ENCODE results near the gene CCDC70. TPM values are rescaled to one million over a fixed set of nuclear protein-coding genes. Genes with fewer than 3 reads are reported as not detected.
A peak's percentile ranks its signal among the peaks of the same experiment; 100 is the strongest.

CCDC70 gene
- total RNA-seq, 1 experiment from 2014 or later = not detected

DNA sequence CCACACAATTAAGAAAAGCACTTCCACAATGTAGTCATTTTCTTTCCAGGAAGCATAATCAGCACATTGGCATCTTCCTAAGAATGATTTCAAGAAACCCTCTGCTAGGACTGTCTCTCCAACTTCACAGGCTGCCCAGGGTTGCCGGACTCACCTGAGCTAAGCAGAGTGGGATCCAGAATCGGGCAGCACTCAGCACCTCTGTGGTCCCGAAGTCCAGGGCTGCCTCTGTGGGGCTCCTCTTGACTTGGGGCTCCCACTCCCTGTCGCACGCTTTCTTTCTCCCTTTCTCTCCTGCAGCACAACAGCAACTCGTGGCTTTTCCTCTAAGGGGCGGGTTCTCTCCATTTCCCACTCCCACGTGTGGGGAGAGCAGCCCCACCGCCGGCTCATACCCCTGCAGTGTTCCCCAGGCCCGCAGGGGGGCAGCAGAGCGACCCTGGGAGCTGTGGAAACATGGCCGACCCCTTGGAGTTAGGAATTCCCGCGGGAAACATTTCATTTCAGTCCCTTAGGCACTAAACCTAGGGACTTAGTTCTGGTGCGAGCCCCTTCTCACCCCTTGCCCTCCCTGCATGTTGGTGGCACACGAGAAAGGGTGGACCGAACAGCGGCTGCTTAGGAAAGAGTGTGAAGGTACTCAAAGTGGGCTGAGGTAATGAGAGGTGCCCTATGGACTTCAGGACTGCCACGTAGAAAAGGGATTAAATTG is 16.8 kb upstream of the CCDC70 start, which contains the start of gene TMEM272:
TMEM272 (minus strand) TSS at position 316 of the 712 bp plus-strand sequence. CDS start 6,647 bp downstream, outside the sequence.
- Histone ChIP-seq H3K9me3 (no peaks in the 10 kb centered on the region), H3K27me3 (peaks cover 16% of the 10 kb centered on the region), H3K4me3 (peak within 1 kb of the TSS; percentile 24), H3K36me3 (no peaks in the 10 kb centered on the region)
- DNase-seq = peak; percentile 60

- no peak for DNase-seq
- H3K27me3 ChIP-seq = peaks cover 16% of the 10 kb centered on the region
- H3K4me3 ChIP-seq = no peak overlapping the region; the same call in 1 of the 2 replicates
- no peaks in the 10 kb centered on the region for H3K9me3 ChIP-seq
- no peaks in the 10 kb centered on the region for H3K36me3 ChIP-seq
Measured at GRCh38 chr13:51845574-51846318, 16.0 kb upstream of the CCDC70 start.

GRCh38 chr13:51846756-51847155 is 15.0 kb upstream of the CCDC70 start:
- DNase-seq = no peak
- Histone ChIP-seq H3K9me3 (no peaks in the 10 kb centered on the region), H3K36me3 (no peaks in the 10 kb centered on the region), H3K27me3 (peaks cover 15% of the 10 kb centered on the region), H3K4me3 (no peak overlapping the region)

GRCh38 chr13:51848674-51849073 is 13.1 kb upstream of the CCDC70 start:
- Histone ChIP-seq H3K4me3 (no peak overlapping the region), H3K9me3 (no peaks in the 10 kb centered on the region), H3K27me3 (peaks cover 8% of the 10 kb centered on the region), H3K36me3 (no peaks in the 10 kb centered on the region)
- no peak for DNase-seq

DNA sequence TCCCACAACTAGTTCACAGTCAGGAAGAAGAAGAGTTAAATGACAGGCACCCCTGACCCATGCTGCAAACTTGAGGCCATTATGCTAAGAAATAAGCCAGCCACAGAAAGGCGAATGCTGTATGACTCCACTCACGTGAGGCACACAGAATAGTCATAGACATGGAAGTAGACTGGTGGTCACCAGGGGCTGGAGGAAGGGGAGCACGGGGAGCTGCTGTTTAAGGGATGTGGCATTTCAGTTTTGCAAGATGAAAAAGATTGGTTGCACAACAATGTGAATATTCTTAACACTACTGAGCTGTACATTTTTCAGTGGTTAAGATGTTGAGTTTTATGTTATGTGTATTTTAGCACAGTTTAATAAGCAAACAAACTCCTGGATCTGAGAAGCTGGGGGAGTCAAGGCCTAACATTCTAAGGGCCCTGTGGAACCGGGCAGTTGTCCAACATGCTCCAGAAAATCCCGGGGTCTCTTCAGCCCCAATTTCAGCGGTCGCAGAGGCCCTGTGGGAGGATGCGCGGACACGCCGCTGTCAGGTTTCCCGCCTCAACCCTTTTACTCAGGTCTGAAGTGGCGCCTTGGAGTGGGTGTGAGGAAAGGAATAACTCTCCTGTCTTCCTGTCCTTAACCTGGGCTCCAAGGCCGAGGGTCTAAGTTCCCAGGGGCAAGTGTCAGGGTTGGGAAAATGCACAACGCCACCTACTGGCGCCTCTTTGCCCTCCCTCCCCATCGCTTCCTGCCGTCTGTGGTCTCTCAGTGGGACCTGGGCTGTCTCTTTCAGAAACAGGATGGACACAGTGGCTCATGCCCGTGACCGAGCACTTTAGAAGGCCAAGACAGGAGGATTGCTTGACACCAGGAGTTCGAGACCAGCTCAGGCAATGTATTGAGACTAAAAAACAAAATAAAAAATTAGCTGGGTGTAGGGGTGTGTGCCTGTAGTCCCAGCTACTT is 12.3 kb upstream of the CCDC70 start:
- H3K4me3 ChIP-seq = no peak overlapping the region
- no peaks in the 10 kb centered on the region for H3K36me3 ChIP-seq
- H3K27me3 ChIP-seq = peaks cover 2% of the 10 kb centered on the region; the same call in 1 of the 2 replicates
- no peak for DNase-seq
- H3K9me3 ChIP-seq = no peaks in the 10 kb centered on the region

DNA sequence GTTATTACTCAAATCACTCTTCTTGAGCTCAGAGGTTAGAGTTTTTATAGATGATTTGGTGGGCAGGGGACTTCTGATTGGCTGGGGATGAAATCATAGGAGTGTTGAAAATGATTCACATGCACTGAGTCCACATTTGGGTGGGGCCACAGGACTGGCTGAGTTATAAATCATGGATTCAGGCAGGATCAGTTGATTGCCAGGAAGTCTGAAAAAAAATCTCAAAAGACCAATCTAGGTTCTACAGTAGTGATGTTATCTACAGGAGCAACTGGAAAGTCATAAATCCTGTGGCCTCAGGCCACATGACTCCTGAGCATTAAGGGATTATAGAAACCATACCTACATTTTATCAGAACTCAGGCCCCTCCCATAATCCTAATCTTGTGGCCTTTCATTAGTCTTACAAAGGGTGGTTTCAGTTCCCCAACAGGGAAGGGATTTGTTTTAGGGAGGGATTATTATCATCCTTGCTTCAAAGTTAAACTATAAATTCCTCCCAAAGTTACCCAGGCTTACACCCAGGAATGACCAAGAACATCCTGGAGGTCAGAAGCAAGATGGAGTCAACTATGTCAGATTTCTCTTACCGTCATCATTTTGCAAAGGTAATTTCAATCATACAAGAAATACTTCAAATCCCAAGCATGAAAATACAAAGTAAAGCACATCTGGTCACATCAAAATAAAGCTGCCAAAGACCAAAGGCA is 5.6 kb upstream of the CCDC70 start:
- no peak for DNase-seq
- Histone ChIP-seq H3K4me3 (no peak overlapping the region), H3K36me3 (no peaks in the 10 kb centered on the region), H3K27me3 (no peaks in the 10 kb centered on the region), H3K9me3 (no peaks in the 10 kb centered on the region; the same call in 1 of the 2 replicates)

- Histone ChIP-seq H3K4me3 (no peak overlapping the region), H3K36me3 (no peaks in the 10 kb centered on the region), H3K9me3 (no peaks in the 10 kb centered on the region; the same call in 1 of the 2 replicates), H3K27me3 (no peaks in the 10 kb centered on the region)
- DNase-seq = no peak
Measured at GRCh38 chr13:51856998-51857397, 4.8 kb upstream of the CCDC70 start.

GRCh38 chr13:51858433-51859247 is 3.1 kb upstream of the CCDC70 start:
- no peaks in the 10 kb centered on the region for H3K27me3 ChIP-seq
- no peaks in the 10 kb centered on the region for H3K36me3 ChIP-seq
- no peaks in the 10 kb centered on the region; the same call in 1 of the 2 replicates for H3K9me3 ChIP-seq
- H3K4me3 ChIP-seq = no peak overlapping the region
- no peak for DNase-seq

DNA sequence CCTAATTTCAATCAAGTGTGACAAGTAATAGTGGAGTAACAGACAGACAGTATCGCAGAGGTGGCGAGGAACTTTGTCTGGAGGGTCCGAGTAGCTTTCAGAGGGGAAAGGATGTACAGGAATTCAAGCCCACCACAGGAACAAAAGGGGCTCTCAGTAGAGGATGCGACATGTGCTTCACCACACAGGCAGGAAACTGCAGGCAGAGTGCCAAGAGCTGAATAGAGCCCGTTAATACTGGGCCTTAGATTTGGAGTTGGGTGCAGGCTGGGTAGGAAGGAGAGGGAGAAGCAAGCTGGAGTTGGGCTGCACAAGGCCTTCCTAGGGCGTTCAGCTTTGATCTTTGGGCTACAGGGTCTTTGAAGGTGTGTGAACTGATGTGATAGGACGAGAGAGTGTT is 1.2 kb downstream of the CCDC70 start:
- Histone ChIP-seq H3K27me3 (no peaks in the 10 kb centered on the region), H3K9me3 (no peaks in the 10 kb centered on the region), H3K36me3 (no peaks in the 10 kb centered on the region), H3K4me3 (no peak overlapping the region)
- no peak for DNase-seq

DNA sequence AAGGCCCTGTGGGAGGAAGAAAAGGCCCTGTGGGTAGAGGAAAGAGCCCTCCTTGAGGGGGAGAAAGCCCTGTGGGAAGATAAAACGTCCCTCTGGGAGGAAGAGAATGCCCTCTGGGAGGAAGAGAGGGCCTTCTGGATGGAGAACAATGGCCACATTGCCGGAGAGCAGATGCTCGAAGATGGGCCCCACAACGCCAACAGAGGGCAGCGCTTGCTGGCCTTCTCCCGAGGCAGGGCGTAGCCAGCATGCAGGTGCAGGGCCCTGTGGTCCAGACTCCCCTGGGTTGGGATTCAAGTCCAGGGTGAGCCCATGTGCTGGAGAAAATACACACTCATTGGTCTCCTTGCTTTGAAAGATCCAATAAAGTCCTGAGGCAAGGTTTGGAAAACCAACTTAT is 4.1 kb downstream of the CCDC70 start:
- Histone ChIP-seq H3K4me3 (no peak overlapping the region), H3K36me3 (no peaks in the 10 kb centered on the region), H3K27me3 (peaks cover 2% of the 10 kb centered on the region; the same call in 1 of the 2 replicates), H3K9me3 (no peaks in the 10 kb centered on the region)
- no peak for DNase-seq

DNA sequence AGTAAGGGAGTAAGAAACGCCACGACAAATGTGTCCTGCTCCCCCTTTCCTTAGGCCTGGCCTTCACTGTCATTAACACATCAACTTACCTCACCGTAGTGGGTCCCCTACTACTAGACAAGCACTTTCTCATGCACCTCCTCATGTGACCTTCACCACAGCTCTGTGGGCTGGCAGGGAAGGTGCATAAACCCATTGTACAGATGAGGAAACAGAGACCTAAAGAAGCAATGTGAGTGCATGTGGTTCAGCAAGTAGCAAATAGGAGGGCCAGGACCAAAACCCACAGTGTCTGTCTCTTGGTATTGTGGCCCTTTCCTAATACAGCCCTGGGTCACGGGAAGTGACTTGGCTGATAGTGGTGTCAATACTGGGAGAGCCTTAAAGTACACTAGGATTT is 5.3 kb downstream of the CCDC70 start:
- Histone ChIP-seq H3K9me3 (no peaks in the 10 kb centered on the region), H3K36me3 (no peaks in the 10 kb centered on the region), H3K4me3 (no peak overlapping the region), H3K27me3 (peaks cover 2% of the 10 kb centered on the region; the same call in 1 of the 2 replicates)
- no peak for DNase-seq

- H3K27me3 ChIP-seq = peaks cover 2% of the 10 kb centered on the region; the same call in 1 of the 2 replicates
- no peaks in the 10 kb centered on the region for H3K36me3 ChIP-seq
- no peak for DNase-seq
- H3K9me3 ChIP-seq = no peaks in the 10 kb centered on the region
- no peak overlapping the region for H3K4me3 ChIP-seq
Measured at GRCh38 chr13:51869916-51870315, 8.1 kb downstream of the CCDC70 start.

DNA sequence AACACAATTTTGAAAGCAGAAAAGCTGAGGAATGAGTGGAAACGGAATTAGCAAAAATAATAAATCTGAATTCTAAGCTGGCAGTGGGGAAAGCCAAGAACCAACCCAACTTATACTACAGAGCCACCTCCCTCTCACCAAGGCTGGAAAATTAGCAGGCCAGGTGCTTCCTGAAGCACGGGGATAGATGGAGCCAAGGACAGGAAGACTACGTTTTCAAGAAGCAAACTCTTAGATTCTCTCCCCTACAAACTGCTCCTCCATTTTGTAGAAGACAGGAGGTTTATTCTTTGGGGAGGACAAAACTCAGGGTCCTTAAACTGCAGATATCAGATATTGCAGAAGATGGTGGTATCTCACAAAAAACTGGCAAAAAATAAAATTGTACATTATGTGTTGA is 8.8 kb downstream of the CCDC70 start:
- Histone ChIP-seq H3K36me3 (no peaks in the 10 kb centered on the region), H3K4me3 (no peak overlapping the region), H3K9me3 (no peaks in the 10 kb centered on the region), H3K27me3 (peaks cover 2% of the 10 kb centered on the region; the same call in 1 of the 2 replicates)
- no peak for DNase-seq

- DNase-seq = no peak
- H3K36me3 ChIP-seq = no peaks in the 10 kb centered on the region
- no peaks in the 10 kb centered on the region for H3K9me3 ChIP-seq
- peaks cover 2% of the 10 kb centered on the region; the same call in 1 of the 2 replicates for H3K27me3 ChIP-seq
- no peak overlapping the region for H3K4me3 ChIP-seq
Measured at GRCh38 chr13:51873117-51873798, 11.5 kb downstream of the CCDC70 start.

- Histone ChIP-seq H3K9me3 (no peaks in the 10 kb centered on the region), H3K4me3 (no peak overlapping the region)
- DNase-seq = no peak
Measured at GRCh38 chr13:51873837-51874236, 12.1 kb downstream of the CCDC70 start.

More at GRCh38 chr13:51873837-51874236, 12.1 kb downstream of the CCDC70 start:
- Histone ChIP-seq H3K36me3 (no peaks in the 10 kb centered on the region), H3K27me3 (0 out of 2 replicates have a peak, but pooled peaks cover under 1% of the 10 kb centered on the region)
